ENCODE data around the gene DNAJB8. TPM values are rescaled to one million over a fixed set of nuclear protein-coding genes. Genes with fewer than 3 reads are reported as not detected.

The DNAJB8 gene
- polyA plus RNA-seq, 4 donors = not detected

DNA sequence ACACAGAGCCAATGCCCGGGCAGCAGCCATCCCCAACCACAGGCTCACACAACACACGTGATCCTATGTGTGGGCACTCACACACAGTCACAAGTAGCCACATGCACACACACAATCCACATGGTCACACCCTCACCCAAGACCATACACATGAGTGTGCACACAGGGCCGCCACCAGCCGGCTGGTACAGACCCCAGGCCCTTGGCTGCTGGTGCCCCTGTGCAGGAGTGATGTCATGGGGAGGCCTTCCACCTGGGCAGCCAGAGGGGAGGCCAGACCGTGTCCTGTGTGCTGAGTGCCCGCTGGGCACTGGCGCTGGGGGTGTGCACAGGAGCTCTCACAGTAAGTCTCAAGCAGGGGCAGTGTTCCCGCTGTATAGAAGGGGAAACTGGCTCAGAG, 36.9 kb downstream of the DNAJB8 start:
- DNase-seq (ENCODE audit: low read depth in 4 of 4, low spot score in 3 of 4) = no peak

DNA sequence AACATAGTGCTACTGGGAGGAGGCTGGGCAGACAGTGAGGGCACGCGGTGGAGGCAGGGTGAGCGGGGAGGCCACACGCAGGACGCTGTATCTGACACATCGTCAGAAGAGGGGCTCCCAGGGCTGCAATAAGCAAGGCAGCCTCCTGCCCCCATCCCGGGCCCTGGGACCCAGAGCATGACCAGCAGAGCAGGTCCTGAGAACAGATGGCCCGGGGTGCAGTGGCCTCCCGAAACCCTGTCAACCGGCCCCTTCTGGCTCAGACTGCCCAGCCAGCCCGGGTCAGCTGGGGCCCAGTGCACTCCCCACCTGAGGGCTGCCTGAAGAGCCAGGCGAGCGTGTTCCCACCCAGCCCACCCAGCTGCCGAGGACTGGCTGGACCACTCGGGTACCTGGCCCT, 37.4 kb downstream of the DNAJB8 start:
- DNase-seq (ENCODE audit: low read depth in 4 of 4, low spot score in 3 of 4) = no peak

DNA sequence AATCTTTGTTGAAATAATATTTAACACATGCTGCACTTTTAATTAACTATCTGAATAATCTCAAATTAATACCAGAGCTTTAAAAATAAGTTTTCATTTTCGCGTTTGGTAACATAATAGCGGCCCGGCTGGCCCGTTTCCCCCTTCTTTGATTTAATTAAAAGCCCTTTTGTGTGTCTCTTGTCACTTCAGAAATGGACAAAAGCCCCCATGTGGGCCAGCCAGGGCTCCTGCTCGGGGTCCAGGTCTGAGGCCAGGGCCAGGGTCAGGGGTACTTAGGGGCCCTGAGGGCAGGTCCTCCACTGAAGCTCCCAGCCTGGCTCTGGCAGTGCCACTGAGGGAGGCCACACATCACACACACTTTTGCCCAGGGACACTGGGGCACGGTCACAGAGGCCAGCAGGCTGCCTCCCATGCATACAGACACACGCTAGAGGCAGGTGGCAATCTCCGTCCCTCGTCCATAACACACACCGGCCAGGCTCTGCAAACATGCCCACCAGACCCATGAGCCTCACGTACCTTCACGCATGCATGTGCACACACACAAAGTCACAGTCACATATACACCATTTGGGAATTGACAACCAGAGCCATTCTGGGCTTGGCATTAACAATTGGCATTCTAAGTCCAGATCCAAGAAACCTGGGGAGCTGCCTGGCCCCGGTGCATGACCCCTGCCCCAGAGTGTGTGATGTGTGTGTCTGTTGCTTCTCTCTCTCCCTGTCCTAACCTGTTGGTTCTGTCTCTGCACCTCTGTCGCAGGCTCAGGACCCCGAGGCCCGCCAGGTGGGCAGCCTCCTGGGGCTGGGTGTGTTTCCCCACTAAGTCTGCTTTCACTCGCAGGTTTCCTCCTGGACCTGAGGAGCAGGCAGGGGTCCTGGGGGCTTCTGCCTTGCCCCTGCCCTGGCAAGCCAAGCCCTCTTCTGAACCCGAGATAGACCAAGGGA, 38.5 kb downstream of the DNAJB8 start:
- DNase-seq (ENCODE audit: low read depth in 4 of 4, low spot score in 3 of 4) = no peak

- no peak for DNase-seq (ENCODE audit: low read depth in 4 of 4, low spot score in 3 of 4)
These were observed 39.4 kb downstream of the DNAJB8 start for GRCh38 chr3:128427175-128427857.

- DNase-seq (ENCODE audit: low read depth in 4 of 4, low spot score in 3 of 4) = no peak
These were observed 40.4 kb downstream of the DNAJB8 start for GRCh38 chr3:128426128-128426921.

DNA sequence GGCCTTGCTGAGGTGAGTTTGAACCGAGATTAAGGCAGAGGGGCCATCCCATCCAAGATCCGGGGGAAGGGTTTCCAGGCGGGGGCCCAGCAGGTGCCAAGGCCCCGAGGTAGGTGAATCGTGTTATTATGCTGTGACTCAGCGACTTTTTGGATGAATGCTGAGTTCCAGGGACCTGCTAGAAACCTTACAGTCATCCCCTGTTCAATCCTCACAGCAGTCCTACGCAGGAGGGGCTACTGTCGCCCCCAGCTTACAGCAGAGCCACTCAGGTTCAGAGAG, 40.9 kb downstream of the DNAJB8 start:
- no peak for DNase-seq (ENCODE audit: low read depth in 4 of 4, low spot score in 3 of 4)

DNA sequence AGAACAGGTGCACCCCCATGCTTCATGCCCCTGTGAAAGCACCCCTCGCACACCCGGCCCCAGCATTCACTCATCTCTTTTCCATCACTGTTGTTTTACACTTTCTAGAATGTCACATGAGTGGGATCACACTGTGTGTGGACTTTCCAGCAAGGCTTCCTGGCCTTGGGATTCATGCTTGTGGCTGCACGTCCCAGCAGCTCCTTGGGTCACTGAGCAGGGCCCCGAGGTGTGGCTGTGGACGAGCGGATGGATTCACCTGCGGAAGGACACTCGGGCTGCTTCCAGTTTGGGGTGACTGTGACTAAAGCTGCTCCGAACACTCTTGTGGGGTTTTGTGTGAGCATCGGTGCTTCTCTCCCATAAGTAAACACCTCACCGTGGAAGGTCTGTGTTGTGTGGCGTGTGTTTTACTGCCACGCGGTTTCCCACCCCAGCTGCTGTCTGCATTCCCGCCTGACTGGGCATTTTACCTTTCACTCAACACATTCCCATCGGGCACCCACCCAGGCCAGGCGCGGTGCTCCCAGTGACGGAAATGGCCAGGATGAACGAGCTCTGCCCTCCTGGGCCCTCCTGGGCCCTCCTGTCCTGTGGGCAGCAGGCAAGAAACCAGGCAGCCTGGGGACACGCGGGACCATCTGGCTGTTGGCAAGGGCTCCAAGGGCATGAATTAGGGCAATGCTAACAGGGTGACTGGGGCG, 41.4 kb downstream of the DNAJB8 start:
- no peak for DNase-seq (ENCODE audit: low read depth in 4 of 4, low spot score in 3 of 4)

DNA sequence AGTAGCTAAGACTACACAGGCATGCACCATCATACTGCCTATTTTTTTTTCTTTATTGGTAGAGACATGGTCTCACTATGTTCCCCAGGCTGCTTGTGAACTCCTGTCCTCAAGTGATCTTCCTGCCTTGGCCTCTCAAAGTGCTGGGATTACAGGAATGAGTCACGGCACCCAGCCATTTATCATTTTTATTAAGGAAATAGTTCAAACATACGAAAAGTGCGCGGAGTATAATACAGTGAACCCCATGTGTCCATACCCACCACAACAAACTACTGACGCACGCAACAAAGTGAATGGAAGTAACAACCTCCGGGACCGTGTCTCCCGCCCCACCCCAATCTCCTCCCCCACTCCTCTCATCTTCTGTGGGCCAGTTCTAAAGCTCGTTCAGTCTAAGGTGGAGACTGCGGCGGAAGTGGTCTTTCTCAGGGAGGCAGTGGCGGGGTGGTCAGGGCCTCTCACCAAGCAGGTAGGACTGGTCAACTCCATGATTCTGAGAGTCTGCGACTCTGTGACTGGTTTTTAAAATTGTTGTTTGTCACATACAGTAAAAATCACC, 42.1 kb downstream of the DNAJB8 start:
- no peak for DNase-seq (ENCODE audit: low read depth in 4 of 4, low spot score in 3 of 4)

DNA sequence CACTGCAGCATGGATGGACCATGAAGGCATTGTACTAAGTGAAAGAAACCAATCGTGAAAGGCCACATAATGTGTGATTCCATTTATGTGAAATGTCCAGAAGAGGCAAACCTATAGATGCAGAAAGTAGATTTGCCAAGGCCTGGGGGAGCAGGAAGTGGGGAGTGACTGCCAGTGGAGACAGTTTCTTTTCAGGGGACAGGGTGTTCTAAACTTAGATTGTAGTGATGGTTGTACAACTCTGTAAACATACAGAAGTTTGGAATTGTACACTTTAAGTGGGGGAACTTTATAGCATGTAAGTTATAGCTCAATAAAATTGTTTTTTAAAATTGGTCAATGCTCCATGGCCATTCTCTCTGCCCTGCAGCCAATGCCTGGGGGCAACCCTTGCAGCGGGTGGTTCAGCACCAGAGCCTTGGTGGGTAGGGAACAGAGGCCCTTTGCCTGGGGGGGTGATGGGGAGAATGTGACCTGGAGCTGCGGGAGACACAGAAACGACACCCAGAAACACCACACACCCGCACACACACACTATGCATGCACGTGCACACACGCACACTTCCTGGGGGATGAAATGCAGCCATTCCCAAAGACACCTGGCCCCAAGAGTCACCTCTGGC, 43.1 kb downstream of the DNAJB8 start:
- no peak for DNase-seq (ENCODE audit: low read depth in 4 of 4, low spot score in 3 of 4)

DNA sequence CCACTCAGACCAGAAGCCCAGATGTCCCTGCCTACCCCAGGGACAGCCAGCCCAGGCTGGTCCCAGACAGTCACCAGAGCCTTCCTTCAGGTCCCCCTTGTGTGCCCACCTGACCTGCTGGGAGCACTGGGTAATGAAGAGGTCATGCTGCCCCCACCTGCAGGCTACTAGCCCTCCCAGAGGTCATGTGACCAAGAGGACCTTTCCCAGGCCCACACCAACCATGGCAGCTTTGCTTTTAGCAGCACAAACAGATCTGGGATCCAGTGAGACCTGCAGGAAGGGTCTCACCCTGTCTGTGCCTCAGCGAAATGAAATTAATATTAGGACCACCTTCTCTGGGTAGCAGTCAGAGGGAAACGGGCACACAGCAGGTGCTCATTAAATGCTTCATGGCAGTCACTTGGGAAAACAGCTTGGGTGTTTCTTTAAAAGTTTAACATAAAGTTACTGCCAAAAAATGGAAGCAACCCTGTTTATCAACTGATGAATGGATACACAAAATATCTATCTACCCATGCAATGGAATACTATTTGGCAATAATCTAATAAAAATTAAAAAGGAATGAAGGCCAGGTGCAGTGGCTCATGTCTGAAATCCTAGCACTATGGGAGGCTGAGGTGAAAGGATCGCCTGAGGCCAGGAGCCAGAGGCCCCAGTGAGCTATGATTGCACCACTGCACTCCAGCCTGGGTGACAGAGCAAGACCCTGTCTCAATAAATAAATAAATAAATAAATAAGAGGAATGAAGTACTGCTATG, 43.7 kb downstream of the DNAJB8 start:
- DNase-seq (ENCODE audit: low read depth in 4 of 4, low spot score in 3 of 4) = no peak

GRCh38 chr3:128421966-128422365, 44.7 kb downstream of the DNAJB8 start:
- no peak for DNase-seq (ENCODE audit: low read depth in 4 of 4, low spot score in 3 of 4)

DNA sequence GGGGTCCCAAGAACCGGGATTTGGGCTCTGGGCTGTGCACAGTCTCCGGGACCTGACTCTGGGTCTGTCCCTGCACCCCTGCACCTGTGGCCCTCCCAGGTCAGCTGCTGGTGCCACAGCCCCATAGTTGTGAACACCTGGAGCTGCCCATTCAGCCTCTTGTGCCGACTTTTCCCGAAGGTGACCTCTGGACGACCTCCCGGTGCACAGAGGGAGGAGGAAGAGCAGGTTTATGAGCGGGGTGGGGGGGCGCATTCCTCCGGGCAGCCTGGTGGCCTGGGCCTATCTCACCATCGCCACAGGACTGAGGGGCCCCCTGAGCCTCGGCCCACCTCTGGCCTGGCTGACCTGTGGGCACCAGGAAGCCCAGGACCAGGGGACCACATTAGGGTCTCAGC, 45.3 kb downstream of the DNAJB8 start:
- DNase-seq (ENCODE audit: low read depth in 4 of 4, low spot score in 3 of 4) = no peak

DNA sequence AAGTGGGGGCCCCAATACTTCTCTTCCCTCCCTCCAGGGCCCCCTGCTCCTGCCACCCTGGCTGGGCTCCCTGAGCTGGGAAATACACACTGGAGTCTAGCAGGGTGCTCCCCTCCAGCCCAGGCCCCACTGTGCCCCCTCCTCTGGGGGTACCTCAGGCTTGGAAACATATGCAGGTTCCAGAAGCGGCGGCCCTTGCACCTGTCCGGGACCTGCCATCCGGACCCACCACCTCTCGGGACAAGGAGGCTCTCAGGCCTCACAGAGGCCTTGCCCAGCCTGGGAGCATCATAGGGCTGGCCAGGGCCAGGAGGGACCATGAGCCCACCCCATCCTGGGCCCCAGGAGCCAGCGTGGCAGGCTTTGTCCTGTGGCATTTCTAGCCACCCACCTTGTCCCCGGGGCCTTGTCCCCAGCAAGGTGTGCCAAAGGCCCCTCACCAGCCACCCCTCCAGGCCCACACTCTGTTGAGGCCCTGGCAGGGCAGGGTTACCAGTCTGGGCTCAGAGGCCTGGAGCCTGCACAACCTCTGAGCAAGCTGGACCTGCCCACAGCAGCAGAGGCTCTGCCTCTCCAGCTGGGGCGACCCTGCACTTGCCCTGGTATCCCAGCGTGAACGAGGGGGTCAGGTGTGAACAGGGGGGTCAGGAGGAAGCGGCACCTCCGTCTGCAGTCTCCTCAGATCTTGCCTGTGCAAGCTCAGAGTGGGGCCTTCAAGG, 45.8 kb downstream of the DNAJB8 start:
- DNase-seq (ENCODE audit: low read depth in 4 of 4, low spot score in 3 of 4) = no peak

DNA sequence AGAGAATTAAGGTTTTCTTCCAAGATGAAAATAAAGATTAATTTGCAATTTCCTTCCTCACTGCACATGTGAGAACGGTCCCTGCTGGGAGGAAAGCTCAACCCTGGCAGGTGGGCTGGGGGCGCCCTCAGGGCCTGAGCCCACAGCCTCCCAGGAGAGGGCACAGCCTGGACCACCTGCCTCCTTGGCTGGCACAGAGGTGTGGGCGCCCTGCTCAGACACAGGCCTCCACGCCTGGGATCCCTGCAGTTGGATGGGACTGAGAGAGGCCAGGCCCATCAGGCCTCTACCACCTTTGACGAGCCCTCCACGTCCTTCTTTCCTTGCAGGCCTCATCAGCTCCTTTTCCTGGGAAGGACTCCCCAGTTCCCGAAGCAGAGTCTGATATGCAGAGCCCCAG, 46.4 kb downstream of the DNAJB8 start:
- no peak for DNase-seq (ENCODE audit: low read depth in 4 of 4, low spot score in 3 of 4)

GRCh38 chr3:128419311-128419710, 47.4 kb downstream of the DNAJB8 start:
- no peak for DNase-seq (ENCODE audit: low read depth in 4 of 4, low spot score in 3 of 4)

DNA sequence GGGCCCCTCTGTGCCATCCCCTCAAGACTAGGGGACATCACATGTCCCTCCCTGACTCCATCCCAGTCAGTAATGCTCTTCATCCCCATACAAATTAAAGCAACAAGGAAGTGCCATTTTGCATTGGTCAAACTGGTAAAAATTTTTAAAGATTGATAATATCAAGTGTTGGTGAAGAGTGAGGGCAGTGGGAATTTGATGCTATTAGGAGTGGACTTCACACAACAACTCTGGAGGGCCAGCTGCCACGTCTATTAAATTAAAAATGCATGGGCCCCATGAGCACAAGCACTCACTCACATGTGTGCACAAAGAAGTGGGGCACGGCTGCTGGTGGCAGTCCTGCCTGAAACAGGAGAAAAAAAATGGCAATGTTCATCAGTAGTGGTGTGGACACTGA, 47.8 kb downstream of the DNAJB8 start:
- no peak for DNase-seq (ENCODE audit: low read depth in 4 of 4, low spot score in 3 of 4)

DNA sequence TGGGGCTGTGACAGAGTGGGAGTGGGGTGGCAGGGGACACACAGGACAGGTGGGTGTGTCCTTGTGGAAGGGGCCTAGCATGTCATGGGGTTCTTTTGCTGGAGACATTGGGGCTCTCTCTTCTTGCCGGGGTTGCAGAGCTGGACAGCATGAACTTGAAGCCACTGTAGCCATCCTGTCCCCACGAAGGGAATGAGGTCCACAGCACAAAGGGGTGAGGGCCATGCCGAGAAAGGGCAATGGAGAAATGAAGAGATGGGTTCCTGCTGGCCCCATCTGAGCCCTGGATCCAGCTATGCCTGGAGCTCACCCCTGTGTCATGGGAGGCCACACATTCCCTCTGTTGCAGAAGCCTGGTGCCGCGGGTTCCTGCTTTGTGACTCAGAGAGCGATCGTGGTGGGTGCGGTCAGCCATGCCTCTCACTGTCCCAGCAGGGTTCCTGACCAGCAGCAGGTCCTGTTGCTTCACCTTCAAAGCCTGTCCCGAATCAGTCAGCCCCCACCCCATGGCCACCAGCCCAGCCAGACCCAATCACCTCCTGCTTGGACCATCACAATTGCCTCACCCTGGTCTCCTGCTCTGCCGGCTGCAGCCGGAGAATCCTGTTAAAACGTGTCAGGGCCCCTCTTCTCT, 50.0 kb downstream of the DNAJB8 start:
- no peak for DNase-seq (ENCODE audit: low read depth in 4 of 4, low spot score in 3 of 4)
